Activated CD4-positive, alpha-beta T cell treated with anti-CD3 and anti-CD28 coated beads, Interleukin-10, Interleukin-2, amounts not matched to agents 100 ng/mL and 50 ng/mL, durations not matched to agents 16 hours and 8 hours (primary cell): ENCODE data around the gene UTP11.

Experiments used
- DNase-seq: peaks from one replicate; pipeline ENCODE4 v3.0.0-alpha.2; 2020

The UTP11 gene

DNA sequence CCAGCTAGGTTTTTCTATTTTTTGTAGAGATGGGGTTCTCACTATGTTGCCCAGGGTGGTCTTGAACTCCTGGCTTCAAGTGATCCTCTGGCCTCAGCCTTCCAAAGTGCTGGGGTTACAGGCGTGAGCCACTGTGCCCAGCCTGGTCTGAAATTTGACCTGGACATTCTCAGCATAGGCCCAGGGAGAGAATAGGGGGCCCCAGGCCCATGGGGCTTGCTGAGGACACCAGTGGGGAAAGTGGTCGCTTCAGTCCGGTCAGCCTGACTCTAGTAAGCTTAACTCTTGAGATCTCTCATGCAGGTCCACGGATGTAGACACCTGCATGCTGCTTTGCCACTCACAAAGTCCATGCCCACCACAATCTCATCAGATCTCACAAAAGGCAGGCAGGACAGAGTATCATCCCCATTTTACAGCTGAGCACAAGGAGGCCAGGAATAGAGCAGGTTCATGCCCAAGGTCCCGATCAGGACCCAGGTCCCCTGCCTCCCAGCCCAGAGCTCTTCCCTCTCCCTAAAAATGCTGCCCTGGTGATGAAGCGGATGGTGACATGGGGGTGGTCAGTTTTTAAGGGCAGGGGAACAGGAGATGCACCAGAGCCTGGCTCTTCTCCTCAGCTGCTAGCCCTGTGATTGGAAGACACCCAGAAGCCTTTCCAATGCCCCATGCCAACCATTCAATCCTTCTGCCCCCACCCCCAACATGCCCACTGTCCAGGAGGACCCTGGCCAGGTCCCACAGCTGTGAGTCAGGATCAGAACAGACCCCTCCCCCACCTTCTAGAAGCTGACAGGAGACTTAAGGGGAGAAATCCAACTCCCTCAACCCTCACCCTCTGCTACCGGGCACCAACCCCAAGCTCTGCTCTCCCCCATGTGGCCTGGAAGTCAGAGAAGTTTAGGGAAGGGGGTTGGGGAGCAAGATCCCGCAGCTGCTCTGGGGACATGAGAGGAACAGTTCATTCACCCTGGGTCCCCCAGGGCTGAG lies 9.0 kb upstream of the UTP11 start:
- DNase-seq: no peak

DNA sequence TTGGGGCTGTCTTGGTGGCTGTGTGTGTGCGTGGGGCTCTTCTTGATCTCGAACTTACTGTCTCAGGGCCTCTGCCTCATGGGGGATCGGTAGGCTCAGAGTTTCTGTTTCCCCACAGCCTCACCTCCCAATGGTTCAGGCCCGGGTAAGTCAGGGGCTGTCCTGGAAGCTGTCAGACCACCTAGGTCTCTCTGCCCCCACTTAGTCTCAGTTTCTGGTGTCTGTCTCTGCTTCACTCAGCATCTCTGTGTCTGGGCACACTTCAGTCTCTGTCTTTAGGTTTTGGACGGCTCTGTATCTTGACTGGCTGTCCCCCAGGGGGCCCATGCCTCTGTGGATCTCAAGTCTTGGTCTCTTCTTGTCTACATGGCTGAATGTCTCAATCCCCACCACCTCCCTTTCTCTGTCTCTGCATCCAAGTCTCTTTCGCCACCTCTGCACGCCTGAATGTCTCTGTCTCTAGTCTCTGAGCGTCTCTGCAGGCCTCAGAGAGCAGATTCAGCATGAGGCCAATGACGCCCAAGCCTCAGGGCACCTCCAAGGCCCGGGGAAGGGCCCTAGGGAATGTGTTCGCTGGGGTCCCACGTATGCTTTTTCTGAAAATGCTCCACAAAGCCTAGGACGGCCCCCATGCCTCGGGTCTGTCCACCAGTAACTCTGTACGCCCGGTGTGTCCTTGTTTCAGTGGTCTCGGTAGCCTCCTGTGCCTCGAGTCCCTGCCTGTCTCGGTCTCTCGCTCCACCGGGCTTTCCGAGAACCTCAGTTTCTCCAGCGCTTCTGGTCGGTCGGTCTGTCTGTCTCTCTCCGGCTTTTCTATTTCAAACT lies 8.0 kb upstream of the UTP11 start:
- DNase-seq: no peak

DNA sequence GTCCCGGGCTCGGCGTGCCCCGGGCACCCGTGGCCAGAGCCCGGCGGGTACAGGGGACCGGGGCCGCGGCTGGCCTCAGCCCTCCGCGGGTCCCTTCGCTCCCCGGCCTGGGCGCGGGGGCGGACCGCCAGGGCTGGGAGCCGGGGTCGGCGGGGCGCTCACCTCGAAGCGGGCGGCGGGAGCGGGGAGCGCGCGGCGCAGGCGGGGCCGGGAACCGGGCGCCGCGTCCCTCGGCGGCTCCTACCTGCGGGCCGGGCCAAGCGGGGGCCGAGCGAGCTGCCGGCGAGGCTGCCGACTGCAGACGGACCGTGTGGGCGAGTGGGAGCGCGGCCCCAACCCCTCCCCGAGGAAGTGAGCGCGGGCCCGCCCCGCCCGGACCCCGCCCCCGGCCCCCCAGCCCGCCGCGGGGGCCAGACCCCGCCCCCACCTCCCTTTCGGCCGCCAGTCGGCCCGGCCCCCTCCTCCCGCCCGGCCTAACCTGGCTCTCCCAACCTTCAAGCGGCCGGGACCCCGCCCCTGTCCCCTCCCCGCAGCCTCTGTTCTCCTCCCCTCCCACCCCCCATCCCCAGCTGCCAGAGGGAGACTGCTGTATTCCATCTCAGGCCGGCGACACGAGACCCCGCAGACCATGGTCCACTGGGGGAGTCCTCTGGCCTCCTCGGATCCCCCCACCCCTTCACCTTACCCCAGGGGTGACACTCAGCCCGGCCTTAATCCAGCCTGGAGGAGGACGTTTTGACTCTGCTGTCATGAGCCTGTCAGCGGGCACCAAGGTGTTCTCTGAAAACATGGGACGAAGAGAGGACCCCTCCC lies 7.1 kb upstream of the UTP11 start, which contains the start of gene FHL3:
Gene FHL3, minus strand, starts transcription at position 320 of the 813 bp plus-strand sequence. CDS start 6,102 bp downstream, outside the sequence.
- DNase-seq: peak; percentile 73

DNA sequence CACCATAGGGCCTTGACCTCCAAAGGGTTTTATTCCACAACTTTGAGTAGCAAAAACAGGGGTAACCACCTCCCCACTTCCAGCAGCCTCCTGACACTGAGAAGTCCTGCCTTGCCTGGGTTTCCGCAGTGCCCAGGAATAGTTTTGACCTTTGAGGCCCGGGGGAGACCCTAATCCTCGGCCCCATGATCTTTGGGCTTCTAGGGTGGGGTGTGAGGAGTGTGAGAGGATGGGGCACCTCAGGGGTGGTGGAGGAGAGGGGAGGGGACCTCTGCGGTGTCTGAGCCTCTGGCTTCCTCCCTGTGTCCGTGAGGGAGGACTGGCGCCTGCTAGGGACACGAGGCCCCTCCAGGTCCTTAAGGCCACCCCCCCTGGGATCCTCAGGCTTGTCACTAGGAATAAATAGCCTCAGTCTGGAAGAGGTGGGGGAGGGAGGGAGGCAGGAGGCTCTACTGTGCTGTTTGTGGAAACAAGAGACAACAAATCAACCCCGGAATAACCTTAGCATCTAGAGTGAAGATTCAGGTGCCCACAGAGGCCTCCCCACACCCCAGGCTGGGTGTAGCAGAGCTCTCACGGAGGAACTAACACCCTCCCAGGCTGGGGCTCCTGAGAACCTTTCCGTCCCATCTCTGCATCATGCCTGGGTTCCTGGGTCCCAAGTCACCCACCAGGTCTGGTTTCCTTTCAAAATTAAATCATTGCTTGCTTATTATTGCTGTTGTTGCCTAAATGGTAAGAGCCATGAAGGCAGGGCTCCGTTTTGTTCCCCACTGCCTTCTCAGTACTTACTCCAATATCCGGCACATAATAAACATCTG lies 6.3 kb upstream of the UTP11 start:
- no peak for DNase-seq

DNA sequence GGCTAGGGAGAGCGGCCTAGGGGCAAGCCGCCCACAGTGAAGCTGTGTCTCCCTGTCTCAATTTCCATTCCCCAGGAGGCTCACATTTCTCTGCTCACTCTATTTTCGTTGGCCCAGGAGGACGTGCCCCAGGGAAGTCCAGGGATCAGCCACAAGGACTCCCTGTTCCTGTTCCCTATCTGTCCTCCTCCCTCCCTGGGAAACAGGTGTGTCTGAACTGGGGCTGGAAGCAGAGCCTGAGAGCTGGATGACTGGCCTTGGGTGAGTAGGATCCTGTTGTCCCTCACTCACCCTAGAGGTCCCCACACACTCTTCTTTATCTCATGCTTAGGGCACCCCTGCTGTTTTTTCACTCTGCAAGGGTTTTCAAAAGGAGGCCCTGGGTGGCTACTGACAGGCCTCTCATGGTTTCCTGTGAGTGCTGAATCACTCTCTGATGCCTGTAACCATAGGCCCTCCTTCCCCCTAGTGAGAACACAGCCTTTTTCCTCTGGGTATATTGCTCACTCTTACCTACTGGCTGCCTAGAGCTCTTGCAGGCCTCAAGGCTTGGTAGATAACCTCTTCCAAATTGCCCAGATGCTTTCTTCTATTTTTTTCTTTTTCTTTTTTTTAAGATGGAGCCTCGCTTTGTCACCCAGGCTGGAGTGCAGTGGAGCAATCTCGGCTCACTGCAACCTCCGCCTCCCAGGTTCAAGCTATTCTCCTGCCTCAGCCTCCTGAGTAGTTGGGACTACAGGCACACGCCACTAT lies 3.3 kb upstream of the UTP11 start:
- DNase-seq: peak; percentile 83

DNA sequence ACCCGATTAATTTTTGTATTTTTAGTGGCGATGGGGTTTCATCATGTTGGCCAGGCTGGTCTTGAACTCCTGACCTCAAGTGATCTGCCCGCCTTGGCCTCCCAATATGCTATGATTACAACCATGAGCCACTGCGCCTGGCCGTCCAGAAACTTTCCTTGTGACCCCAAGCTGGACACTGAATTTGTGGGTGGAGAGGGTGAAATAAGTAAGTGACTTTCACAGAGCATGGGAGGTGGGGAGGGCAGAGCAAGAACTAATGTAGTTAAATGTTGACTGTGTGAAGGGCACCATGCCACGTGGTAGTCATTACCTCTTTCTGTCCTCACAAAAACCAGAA lies 2.7 kb upstream of the UTP11 start:
- no peak for DNase-seq

DNA sequence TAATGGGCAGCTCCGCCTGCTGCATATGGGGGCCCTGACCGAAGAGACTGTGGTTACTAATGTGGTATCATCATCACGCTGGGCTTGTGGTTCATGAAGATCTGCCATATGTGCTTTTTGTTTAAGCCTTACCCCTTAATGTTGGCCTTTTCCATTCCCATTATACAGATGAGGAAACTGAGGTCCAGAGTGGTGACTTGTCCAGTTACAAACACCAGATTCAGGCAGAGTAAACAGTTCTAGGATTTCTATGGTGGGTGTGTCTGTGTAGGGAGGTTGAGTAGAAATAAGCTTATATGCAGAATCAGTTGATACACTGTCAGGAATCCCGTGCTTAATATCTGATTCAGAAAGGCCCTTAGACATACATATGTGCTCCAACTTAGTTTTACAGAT lies 691 bp downstream of the UTP11 start:
- DNase-seq: no peak

DNA sequence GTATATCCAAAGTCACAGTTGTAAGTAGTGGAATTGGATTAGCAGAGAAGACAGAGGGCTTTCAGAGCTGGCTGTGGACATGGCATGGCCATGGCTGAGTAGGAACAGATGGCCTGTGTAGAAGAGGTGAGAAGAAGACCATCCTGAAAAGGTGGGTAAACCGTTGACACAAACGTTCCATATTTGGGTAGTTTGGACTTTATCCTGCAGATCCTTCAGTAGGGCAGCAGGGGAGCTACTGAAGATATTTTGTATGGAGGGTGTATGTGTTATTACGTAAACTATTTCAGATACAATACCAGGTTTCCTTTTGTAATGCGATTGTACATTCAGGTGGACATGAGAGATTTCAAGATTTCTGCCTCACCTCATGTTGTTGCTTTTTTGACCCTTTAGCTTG lies 1.6 kb downstream of the UTP11 start:
- DNase-seq: no peak

DNA sequence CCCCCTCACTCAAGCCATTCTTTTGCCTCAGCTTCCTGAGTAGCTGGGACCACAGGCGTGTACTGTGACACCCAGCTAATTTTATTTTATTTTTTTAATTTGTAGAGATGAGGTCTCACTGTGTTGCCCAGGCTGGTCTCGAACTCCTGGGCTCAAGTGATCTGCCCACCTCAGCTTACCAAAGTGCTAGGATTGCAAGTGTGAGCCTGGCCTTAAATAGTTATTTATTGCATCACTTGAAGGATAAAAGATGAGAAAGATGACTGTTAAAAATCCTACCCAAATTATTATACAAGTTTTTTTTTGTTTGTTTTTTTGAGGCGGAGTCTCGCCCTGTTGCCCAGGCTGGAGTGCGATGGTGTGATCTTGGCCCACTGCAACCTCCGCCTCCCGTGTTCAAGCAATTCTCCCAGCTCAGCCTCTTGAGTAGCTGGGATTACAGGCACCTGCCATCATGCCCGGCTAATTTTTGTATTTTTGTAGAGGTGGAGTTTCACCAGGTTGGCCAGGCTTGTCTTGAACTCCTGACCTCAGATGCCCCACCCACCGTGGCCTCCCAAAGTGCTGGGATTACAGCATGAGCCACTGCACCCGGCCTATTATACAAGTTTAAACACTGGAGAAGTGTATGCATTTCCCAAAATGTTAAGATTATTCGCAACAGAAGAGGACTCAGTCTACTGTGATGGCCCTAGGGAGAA lies 2.3 kb downstream of the UTP11 start:
- DNase-seq: no peak

DNA sequence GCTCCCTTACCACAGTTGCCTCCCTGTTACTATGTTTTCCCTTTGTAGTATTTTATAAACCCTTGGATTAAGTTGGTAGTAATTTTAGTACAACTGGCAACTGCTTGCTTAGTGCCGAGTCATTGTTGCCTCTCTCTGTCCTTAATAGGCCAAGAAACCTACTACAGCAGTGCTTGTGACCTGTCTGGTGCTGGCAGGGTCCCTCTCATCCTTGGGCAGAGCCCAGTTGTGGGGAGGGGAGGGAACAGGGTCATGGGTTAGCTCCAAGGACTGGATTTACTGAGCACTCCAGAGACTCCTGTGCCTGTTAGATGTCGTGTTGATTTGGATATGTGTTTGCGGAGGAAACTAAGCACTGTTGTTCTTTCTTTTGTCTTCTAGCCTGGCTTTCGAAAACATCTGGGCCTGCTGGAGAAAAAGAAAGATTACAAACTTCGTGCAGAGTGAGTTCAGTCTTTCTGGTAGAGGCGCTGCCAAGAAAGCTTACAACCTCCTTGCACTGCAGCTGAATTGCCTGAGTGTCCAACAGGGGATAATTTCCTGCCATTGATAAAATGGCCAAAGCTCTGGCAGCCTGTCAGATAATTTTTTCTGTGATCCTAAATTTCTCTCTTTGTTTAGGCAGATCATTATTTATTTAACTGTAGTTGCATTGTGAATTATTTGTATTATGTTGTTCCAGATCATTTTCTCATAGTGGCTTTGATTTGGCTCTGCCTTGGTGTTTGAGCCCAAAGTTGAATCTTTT lies 3.6 kb downstream of the UTP11 start:
- DNase-seq: no peak

DNA sequence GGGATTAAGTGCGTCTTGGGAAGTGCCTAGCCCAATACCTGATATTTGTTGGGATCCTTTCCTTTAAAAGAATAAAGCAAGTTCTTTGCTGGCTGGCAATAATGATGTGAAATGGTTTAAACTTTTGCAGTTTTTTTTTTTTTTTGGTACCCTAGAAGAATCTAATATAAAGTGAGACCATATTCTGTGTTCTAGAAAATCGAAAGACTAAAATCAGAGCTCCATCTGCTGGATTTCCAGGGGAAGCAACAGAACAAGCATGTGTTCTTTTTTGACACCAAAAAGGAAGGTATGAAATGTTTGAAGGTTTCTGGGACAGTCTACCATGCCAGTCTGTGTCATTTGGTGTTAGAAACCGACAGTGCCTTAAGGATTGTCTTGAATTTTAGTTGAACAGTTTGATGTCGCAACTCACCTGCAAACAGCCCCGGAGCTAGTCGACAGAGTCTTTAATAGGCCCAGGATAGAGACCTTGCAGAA lies 6.4 kb downstream of the UTP11 start:
- no peak for DNase-seq

DNA sequence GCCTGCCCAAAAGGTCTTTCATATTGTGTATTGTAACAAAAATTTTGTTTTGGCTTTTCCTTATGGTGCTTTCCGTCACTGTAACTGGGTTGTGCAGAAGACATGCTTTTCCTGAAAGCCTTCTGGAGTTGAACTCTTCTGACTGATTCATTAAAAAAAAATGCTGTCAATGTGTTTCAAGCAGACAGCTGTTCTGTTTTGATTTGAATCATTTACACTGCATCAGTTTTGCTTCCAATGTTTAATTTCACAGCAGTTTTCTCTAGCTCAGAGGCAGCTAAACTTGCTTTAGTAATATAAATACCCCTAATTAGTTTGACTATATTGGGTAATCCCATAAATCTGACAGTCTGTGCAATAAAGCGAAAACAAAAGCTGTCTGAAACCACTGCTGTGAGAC lies 7.9 kb downstream of the UTP11 start:
- DNase-seq: no peak

DNA sequence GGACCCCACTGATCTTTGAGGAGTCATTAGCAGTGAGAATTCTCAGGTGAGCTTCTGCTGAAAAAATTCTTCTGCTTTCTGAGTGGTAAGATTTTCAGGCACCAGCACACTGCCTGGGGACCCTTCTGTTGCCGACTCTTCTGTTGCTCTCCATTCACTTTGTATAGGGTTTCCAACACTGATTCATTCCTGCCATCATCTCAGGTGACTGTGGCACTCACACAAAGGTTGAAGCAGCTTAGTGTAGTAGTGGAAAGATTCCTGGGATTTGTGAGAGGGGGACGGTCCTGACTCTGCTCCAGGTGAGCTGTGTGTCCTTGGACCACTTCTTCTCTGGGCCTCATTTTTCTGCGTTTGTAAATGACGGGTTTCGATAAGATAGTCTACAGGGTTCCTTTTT lies 9.4 kb downstream of the UTP11 start:
- DNase-seq: no peak

DNA sequence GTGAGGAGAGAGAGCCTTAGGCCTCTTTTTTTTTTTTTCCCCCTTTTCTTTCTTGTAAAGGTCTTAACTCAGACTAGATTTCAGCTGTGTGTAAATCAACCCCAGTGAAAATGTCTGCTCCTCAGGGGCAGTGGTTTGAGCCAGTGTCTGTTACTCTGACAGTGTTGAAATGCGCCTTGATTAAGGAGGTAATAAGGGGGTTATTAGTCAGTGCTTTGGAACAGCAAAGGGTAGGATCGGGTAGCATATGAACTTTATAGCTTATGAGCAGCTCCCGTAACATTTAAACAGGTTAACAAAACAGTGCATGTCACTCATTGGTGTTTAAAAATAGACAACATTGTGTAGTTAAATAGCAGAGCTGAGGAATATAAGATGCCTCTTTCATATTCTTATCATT lies 10.3 kb downstream of the UTP11 start:
- no peak for DNase-seq

DNA sequence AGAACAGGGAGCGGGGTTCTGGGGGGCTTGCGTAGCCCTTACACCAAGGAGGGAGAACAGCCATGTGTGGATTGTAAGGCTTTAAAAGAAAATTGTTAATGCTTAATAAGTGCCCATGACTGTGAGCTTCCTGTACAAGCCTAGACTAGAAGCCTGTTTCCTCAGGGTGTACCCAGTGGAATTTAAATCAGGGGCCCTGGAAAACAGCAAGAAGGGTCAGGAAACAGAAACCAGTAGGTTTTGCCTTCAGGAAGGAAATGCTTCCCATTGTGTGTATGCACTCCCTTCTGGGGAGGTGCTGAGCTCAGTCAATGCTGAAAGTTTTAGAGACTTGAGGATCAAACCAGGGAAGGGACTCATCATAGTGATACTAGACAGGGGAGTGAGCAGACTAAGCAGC lies 12.7 kb downstream of the UTP11 start:
- no peak for DNase-seq

DNA sequence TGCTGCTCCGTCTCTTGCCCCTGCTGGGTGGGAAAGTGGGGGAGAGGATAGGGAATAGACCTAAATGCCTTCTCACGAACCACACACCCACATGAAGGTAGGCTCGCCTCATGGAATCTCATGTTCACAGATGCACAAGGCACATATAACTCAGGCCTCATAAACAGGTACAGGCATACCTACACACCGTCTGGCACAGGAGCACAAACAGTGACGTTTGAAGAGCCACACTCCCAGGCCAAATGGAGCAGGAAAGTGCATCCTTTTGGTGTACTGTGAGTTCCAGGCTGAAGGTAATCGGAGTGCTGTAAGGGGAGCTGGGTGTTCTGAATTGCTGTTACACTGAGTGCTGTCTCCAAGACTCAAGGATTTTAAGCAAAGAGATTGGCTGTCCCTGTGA lies 13.1 kb downstream of the UTP11 start:
- DNase-seq: no peak

DNA sequence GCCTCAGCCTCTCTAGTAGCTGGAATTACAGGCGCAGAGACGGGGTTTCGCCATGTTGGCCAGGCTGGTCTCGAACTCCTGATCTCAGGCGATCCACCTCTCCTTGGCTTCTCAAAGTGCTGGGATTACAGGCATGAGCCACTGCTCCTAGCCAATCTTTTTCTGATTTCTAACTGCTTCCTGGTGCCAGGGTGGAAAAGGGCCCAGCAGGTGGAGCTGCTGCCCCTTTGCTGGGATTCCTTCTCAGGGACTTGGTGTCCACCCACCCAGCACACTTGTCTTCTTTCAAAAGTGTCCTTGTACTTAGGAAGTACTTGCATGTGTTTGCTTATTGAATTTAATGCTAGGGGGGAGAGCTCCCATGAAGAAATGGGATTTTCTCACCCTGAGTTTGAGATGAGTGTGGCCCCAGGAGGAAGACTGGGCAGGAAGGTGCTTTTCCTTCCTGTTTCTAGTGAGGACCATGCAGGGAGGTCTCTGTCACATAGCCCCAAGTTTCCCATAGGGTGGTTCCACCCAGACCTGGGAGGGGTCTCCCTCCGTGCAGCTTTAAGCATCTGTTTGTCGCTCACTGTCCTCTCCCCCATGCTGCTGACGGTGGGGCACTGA lies 14.2 kb downstream of the UTP11 start:
- DNase-seq: peak; percentile 62

DNA sequence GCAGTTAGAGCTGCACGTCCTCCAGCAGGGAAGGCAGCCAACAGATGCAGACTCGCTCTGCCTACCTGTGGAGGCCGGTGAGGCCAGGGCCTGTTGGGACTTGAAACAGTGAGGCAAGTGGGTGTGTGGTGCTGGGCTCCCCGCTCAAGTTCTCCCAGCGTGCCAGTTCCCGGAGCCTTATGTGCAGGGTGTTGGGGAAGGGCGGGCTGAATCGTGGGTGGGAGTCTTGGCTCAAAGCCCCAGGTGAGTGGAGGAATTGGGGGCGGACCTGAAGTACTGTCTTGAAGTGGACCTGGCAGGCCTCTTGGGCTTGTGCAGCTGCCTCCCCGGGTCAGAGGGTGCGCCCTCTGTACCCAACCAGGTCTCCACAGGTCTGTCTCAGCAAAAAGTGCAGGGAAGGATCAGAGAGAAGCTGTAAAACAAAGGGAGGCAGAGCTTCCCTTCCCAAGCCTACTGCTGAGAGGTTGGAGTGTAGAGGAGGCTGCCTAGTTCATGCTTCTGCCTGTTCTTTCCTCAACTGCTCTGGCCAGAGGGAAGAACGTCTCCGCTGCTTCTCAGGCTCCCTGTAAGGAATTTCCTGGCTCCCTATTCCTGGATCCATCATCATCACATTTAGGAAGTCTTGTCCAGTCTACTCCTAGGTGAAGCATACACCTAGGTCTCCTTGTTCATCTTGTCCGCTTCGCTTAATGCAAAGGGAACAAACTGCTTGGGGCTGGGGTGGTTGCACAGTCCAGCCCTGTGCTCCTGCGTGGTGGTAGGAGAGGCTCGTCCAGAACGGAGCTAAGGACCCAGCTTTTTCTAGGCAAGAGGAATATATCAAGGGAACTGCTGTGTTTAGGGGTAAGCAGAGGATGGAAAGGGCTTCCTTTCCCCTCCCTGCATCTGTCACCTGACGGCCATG lies 14.9 kb downstream of the UTP11 start:
- DNase-seq: no peak
